D721Med (cell line): ENCODE data around the gene TIE1.

Experiments
- DNase-seq: peaks from one replicate; pipeline ENCODE4 v3.0.0; 2011; ENCODE audit warnings: low spot score; ENCODE audit not compliant: insufficient read length
- FAIRE-seq: peaks from 2 replicates; lab custom pipeline; 2011; peaks lifted over from hg19 to GRCh38; lab: Jason Lieb, UNC
- TF ChIP-seq, protein P1 (sequence below): IDR thresholded peaks from 2 replicates; pipeline ENCODE4 v1.5.1; 2012; ENCODE audit warnings: mild to moderate bottlenecking, control low read depth; ENCODE audit not compliant: insufficient read depth; ENCODE audit errors: missing control alignments

Gene TIE1

DNA sequence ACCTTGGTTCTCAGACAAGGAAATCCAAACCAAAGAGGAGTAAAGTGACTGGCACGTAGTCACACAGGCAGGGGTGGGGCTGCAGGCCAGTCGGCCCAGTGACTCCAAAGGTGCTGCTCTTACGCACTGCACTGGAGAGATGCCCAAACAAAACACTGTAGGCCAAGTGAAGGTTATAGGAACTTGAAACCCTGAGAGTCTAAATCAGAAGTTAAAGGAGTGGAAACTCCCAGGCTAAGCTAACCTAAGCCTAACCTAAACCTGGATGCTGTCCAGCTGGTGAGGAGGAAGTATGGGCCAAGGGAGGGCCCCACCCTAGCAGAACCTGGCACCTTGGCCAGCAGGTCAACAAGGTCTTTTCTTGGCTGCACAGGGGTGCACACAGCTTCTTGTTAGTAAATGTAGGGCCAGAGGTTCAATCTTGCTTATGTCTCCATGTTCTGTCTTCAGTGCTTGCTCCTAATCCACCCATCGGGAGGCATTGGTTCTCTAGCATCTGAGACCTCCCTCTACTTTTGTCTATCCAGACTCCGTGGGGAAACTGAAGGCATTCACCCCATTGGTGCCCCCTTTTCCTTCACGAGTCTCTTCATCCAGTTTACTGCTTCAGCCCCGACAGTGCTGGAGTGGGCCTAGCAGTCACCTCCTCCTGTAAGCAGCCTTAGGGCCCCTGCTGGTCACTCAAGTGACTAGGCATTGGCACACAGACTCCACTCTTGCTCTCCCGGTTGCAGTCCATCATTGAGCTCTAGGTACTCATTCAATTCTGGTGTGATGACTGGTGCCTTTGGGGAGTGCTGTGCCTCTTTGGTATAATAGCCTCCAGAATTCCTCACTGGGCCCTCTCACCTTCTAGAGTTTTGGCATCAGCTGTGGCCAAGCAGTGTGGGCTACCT, 43.9 kb upstream of the TIE1 start:
- TF ChIP-seq, protein P1, sequence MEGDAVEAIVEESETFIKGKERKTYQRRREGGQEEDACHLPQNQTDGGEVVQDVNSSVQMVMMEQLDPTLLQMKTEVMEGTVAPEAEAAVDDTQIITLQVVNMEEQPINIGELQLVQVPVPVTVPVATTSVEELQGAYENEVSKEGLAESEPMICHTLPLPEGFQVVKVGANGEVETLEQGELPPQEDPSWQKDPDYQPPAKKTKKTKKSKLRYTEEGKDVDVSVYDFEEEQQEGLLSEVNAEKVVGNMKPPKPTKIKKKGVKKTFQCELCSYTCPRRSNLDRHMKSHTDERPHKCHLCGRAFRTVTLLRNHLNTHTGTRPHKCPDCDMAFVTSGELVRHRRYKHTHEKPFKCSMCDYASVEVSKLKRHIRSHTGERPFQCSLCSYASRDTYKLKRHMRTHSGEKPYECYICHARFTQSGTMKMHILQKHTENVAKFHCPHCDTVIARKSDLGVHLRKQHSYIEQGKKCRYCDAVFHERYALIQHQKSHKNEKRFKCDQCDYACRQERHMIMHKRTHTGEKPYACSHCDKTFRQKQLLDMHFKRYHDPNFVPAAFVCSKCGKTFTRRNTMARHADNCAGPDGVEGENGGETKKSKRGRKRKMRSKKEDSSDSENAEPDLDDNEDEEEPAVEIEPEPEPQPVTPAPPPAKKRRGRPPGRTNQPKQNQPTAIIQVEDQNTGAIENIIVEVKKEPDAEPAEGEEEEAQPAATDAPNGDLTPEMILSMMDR = no peak
- no peak for FAIRE-seq

DNA sequence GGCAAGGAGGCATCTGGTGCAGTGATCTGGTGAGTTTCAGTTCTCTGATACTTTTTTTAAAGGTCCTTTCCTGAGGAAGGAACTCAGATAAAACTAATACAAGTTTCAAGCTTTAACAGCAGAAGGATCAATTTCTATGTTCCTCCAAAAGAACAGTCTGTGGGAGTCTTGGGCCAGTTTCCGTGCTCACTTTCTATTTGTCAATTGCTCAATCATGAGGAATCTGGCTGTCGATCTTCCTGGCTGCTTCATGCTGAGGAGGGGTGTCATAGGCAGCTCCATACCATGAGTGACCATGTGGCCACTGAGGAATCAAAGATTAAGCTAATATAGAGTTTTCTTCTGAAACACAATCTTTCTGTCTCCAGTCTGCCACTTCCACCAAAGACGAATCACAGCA, 42.4 kb upstream of the TIE1 start:
- no peak for DNase-seq
- FAIRE-seq = no peak
- TF ChIP-seq, protein P1 = no peak

More for the DNA sequence above, 43.9 kb upstream of the TIE1 start:
- DNase-seq = no peak

DNA sequence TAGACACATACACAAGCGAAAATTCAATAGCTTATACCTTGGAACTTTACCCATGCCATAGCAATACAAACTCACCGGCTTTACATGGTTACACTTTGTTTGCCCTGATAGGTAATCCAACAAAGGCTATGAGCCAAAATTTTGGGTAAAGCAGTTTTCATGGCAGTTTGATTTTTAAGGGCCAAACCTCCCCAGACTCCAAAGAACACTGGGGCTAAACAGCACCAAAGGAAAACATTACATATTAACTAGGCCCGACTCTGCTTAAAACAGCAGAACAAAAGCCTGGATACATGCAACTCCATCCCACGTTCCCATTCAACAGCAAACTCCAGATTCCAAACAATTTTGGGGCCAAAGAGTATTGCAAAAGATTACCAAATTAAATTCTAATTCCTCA, 35.4 kb upstream of the TIE1 start:
- FAIRE-seq (no peak), DNase-seq (no peak)
- TF ChIP-seq, protein P1 = no peak

DNA sequence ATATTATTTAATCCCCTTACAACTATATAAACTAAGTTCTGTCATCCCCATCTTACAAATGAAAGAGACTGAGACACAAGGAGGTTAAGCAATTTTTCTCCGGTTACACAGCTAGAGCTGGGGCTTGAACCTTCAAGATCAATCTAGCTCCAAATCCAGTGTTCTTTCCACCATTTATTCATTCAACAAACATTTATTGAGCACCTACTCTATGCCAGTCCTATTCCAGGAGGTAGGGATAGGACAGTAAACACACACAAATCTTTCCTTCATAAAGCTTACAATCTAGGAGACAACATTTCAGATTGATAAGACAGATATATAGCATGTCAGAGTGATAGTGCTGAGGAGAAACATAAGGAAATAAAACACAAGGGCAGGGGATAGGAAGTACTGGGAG, 33.9 kb upstream of the TIE1 start:
- no peak for FAIRE-seq

DNA sequence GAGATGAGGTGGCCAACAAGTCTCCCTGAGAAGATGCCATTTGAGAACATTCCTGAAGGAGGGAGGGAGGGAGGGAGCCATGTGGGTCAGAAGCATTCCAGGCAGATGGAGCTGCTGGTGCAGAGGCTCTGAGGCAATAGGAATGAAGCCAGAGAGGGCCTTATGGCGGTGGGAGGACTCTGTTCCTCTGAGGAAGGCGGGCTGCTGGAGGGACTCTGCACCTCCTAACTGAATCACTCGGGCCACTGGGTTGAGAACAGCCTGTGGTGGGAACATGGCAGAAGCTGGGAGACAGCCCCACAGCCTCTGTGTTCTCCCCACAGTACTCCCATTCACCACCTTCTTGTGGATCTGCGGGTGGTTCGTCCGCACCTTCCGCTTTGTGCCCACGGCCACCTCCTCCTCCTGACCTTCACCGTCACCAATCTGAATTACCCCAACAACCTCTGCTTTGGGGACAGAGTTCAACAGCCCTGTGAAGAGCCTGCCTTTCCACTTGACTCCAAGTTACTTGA, 33.4 kb upstream of the TIE1 start:
- FAIRE-seq (no peak), DNase-seq (no peak)
- TF ChIP-seq, protein P1 = no peak

More for the DNA sequence above, 33.9 kb upstream of the TIE1 start:
- no peak for DNase-seq
- TF ChIP-seq, protein P1 = no peak

DNA sequence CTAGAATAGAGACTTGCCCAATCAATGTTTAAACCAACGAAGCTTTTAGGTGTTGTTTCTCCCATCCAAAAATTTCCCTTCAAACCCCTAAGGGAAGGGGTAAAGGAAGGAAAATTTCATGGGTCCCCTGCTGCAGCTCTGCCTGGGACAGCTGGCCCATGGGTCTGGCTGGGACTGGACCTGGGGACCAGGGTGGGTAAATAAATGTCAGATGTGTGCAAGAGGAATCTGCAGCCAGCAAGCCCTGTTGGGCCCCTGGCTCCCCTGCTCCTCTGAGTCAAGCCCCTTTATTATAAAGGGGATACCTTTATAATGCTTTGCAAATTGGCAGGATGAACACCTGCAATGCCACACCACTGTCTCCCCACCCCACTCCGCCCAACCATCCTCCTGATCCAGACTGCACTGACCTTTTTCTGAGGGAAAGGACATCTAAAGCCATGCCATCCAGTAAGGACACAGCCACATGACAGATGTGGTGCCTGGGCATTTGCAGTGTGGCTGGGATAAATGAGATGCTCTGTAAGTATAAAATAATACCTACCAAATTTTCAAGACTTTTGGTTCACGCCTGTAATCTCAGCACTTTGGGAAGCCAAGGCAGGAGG, 32.9 kb upstream of the TIE1 start:
- FAIRE-seq (no peak), DNase-seq (no peak)
- TF ChIP-seq, protein P1 = no peak
